ENCODE data around the gene DCAF4L1. TPM values are rescaled to one million over a fixed set of nuclear protein-coding genes. Genes with fewer than 3 reads are reported as not detected.

Gene DCAF4L1
- total and polyA plus RNA-seq, 4 donors: 0.05 to 0.48 (median 0.30) TPM

DNA sequence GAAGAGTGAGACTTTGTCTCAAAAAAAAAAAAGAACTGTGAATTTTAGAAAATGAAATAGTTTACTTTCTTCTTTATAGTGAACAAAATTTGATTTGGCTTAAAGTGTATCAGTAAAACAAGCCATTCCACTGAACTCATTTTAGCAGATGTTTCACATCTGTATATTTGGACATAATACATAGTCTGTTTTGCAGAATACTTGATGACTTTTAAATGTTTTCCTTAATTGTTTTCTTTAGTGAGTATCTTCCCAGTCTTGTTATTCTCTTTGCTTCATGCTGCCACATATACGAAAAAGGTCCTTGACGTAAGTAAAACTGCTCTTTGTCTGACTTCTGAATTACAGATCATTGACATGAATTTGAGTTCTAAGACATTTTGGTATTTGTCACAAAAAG is 38.0 kb upstream of the DCAF4L1 start:
- Histone ChIP-seq H3K27ac (ENCODE audit: low read depth in 1 of 2, low read length in 2 of 2) (no peak overlapping the region), H3K9me3 (ENCODE audit: control insufficient read depth, low read length) (no peaks in the 10 kb centered on the region), H3K4me3 (ENCODE audit: low read length in 2 of 2) (no peak overlapping the region), H3K36me3 (ENCODE audit: control insufficient read depth in 1 of 2, insufficient read depth in 2 of 2, low read length in 1 of 2) (peaks cover 0 to 2% of the 10 kb centered on the region in 2 donors), H3K27me3 (ENCODE audit: control insufficient read depth in 1 of 2, insufficient read depth in 2 of 2, low read length in 1 of 2) (no peaks in the 10 kb centered on the region), H3K4me1 (ENCODE audit: control insufficient read depth in 1 of 2, insufficient read depth in 2 of 2, low read length in 2 of 2) (peaks cover 0 to 3% of the 10 kb centered on the region in 2 donors)
- intact Hi-C loops (cut with DNase I): no loop called here
- DNase-seq: no peak
- ATAC-seq (ENCODE audit: low FRiP score): no peak
- WGBS, 2 donors: 86 to 90% methylated on average over 2 of the region's 2 CpGs

DNA sequence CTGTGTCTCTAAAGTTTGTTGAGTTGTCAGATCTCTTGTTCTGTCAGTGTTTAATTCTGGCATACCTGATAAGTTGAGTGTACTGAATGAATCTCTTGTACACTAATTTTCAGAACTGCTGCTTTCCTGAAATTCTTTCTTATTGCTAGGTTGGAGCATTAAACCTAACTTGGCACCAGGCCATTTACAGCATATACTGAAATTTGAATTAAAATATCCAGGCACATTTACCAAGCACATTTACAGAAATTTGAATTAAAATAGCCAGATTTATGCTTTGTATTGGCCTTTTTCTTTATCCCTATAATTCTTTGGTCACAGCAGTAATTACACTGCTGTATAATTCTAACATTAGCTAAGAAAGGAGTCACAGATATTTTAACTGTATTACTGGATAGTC is 37.5 kb upstream of the DCAF4L1 start:
- no peak for DNase-seq
- intact Hi-C loops (cut with DNase I): no loop called here
- no peak overlapping the region for H3K27ac ChIP-seq (ENCODE audit: low read depth in 1 of 2, low read length in 2 of 2)
- ATAC-seq (ENCODE audit: low FRiP score): no peak
- peaks cover 0 to under 1% of the 10 kb centered on the region in 2 donors for H3K36me3 ChIP-seq (ENCODE audit: control insufficient read depth in 1 of 2, insufficient read depth in 2 of 2, low read length in 1 of 2)
- no peak overlapping the region for H3K4me3 ChIP-seq (ENCODE audit: low read length in 2 of 2)
- peaks cover 0 to 2% of the 10 kb centered on the region in 2 donors for H3K4me1 ChIP-seq (ENCODE audit: control insufficient read depth in 1 of 2, insufficient read depth in 2 of 2, low read length in 2 of 2)
- H3K27me3 ChIP-seq (ENCODE audit: control insufficient read depth in 1 of 2, insufficient read depth in 2 of 2, low read length in 1 of 2): no peaks in the 10 kb centered on the region
- no peaks in the 10 kb centered on the region for H3K9me3 ChIP-seq (ENCODE audit: control insufficient read depth, low read length)

DNA sequence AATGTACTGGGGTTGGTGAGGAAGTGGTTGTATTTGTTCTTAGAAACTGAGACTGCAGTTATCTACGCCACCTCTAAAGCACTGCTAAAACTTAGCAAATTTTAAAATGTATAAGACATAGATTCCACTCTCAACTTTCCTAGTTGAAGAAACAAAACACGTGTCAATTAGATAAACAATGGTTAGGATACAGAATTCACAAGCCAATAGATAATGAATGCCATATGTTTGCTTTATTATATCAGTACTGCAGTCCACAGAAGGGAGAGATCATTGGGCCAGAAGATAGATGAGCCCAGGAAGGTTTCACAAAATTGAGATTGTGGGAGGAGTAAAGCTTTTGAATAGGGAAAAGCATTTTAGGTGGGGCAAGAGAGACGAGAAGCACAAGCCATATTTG is 32.0 kb upstream of the DCAF4L1 start:
- intact Hi-C loops (cut with DNase I): no loop called here
- Histone ChIP-seq H3K4me3 (ENCODE audit: low read length in 2 of 2) (no peak overlapping the region), H3K4me1 (ENCODE audit: control insufficient read depth in 1 of 2, insufficient read depth in 2 of 2, low read length in 2 of 2) (no peaks in the 10 kb centered on the region), H3K9me3 (ENCODE audit: control insufficient read depth, low read length) (no peaks in the 10 kb centered on the region), H3K27ac (ENCODE audit: low read depth in 1 of 2, low read length in 2 of 2) (no peak overlapping the region), H3K27me3 (ENCODE audit: control insufficient read depth in 1 of 2, insufficient read depth in 2 of 2, low read length in 1 of 2) (no peaks in the 10 kb centered on the region), H3K36me3 (ENCODE audit: control insufficient read depth in 1 of 2, insufficient read depth in 2 of 2, low read length in 1 of 2) (peaks cover 0 to 6% of the 10 kb centered on the region in 2 donors)
- no peak for DNase-seq
- WGBS, 2 donors: 75 to 79% methylated on average over 3 of the region's 3 CpGs
- ATAC-seq (ENCODE audit: low FRiP score): no peak

DNA sequence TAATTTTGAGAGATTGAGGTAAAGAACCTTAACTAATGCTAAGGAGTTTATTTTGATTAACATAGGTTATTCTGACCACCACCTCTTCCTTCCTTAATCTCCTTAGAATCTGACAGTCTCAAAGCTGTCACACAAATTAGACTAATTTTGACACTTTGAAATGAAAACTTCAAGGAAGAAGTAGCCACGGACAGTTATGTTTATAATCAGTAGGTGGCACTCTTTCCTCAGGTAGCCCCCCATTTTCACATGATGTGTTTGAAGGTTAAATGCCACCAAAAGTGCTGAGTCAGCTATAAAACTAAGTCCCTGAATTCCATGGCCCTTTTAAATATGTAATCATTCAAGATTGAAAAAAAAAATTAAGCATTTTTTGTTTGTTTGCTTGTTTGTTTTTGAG is 23.9 kb upstream of the DCAF4L1 start:
- H3K9me3 ChIP-seq (ENCODE audit: control insufficient read depth, low read length): no peaks in the 10 kb centered on the region
- DNase-seq (no peak), ATAC-seq (ENCODE audit: low FRiP score) (no peak)
- WGBS, 2 donors: 30 to 42% methylated on average over 1 of the region's 1 CpG
- intact Hi-C loops (cut with DNase I): no loop called here
- peaks cover 0 to 6% of the 10 kb centered on the region in 2 donors for H3K36me3 ChIP-seq (ENCODE audit: control insufficient read depth in 1 of 2, insufficient read depth in 2 of 2, low read length in 1 of 2)
- no peak overlapping the region for H3K4me3 ChIP-seq (ENCODE audit: low read length in 2 of 2)
- H3K4me1 ChIP-seq (ENCODE audit: control insufficient read depth in 1 of 2, insufficient read depth in 2 of 2, low read length in 2 of 2): no peaks in the 10 kb centered on the region
- H3K27me3 ChIP-seq (ENCODE audit: control insufficient read depth in 1 of 2, insufficient read depth in 2 of 2, low read length in 1 of 2): no peaks in the 10 kb centered on the region
- H3K27ac ChIP-seq (ENCODE audit: low read depth in 1 of 2, low read length in 2 of 2): no peak overlapping the region

DNA sequence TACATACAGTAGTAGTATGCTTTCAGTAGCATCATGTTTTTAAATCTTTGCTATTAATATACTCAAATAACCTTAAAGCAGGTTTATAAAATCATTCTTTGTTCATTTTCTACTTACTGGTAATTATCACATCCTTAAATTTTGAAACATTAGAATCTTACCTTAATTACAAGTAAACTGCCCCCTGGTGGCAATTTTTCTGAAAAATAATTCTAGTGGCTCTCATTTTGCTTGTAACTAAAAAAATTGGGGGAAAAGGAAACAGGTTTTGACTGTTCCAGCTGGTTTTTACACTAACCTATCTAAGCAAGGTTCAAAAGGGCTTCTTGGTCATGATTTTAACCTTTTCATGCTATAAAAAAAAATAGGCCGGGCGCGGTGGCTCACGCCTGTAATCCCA is 18.5 kb upstream of the DCAF4L1 start:
- no peak for ATAC-seq (ENCODE audit: low FRiP score)
- intact Hi-C loops (cut with DNase I): no loop called here
- DNase-seq: no peak
- Histone ChIP-seq H3K9me3 (ENCODE audit: control insufficient read depth, low read length) (no peaks in the 10 kb centered on the region), H3K27ac (ENCODE audit: low read depth in 1 of 2, low read length in 2 of 2) (no peak overlapping the region), H3K27me3 (ENCODE audit: control insufficient read depth in 1 of 2, insufficient read depth in 2 of 2, low read length in 1 of 2) (no peaks in the 10 kb centered on the region), H3K4me1 (ENCODE audit: control insufficient read depth in 1 of 2, insufficient read depth in 2 of 2, low read length in 2 of 2) (no peaks in the 10 kb centered on the region), H3K36me3 (ENCODE audit: control insufficient read depth in 1 of 2, insufficient read depth in 2 of 2, low read length in 1 of 2) (no peaks in the 10 kb centered on the region), H3K4me3 (ENCODE audit: low read length in 2 of 2) (no peak overlapping the region)
- 91 to 92% methylated on average over 4 of the region's 4 CpGs for WGBS, 2 donors

DNA sequence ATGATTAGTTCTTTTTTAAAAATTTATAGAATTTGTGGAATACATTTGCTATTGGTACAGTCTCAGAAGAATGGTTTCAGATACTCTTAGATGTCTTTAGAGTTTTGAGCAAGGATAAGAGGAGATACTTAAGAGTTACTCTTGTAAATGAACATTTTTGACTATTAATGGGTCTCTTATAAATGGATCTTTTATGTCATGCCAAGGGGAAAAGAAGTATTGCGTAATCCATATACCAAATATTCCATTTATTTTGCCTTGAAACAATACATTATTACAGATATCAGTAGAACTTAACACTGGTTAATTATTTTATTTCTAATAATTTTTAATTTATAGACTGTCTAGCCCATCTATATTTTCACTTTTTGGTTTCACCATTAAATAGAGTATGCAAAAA is 17.2 kb upstream of the DCAF4L1 start:
- intact Hi-C loops (cut with DNase I): no loop called here
- H3K4me1 ChIP-seq (ENCODE audit: control insufficient read depth in 1 of 2, insufficient read depth in 2 of 2, low read length in 2 of 2): no peaks in the 10 kb centered on the region
- 94% methylated on average over 1 of the region's 1 CpG for WGBS, 2 donors
- DNase-seq (no peak), ATAC-seq (ENCODE audit: low FRiP score) (no peak)
- H3K27me3 ChIP-seq (ENCODE audit: control insufficient read depth in 1 of 2, insufficient read depth in 2 of 2, low read length in 1 of 2): no peaks in the 10 kb centered on the region
- H3K27ac ChIP-seq (ENCODE audit: low read depth in 1 of 2, low read length in 2 of 2): no peak overlapping the region
- no peaks in the 10 kb centered on the region for H3K36me3 ChIP-seq (ENCODE audit: control insufficient read depth in 1 of 2, insufficient read depth in 2 of 2, low read length in 1 of 2)
- no peaks in the 10 kb centered on the region for H3K9me3 ChIP-seq (ENCODE audit: control insufficient read depth, low read length)
- H3K4me3 ChIP-seq (ENCODE audit: low read length in 2 of 2): no peak overlapping the region

DNA sequence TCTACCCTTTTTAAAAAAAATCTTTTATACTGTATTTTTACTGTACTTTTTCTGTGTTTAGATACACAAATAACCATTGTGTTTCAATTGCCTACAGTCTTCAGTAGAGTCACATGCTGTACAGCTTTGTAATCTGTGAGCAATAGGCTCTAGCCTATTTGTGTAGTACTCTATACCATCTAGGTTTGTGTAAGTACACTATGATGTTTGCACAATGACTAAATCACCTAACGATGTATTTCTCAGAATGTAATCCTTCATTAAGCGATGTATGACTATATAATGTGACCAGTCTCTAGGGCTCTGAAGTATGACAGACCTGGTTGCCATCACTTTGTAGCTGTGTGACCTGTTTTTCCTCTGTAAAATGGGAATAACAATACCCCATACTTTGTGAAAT is 14.2 kb upstream of the DCAF4L1 start:
- H3K27ac ChIP-seq (ENCODE audit: low read depth in 1 of 2, low read length in 2 of 2): no peak overlapping the region
- WGBS, 2 donors: 90 to 94% methylated on average over 2 of the region's 2 CpGs
- intact Hi-C loops (cut with DNase I): no loop called here
- H3K9me3 ChIP-seq (ENCODE audit: control insufficient read depth, low read length): no peaks in the 10 kb centered on the region
- DNase-seq (no peak), ATAC-seq (ENCODE audit: low FRiP score) (no peak)
- no peak overlapping the region for H3K4me3 ChIP-seq (ENCODE audit: low read length in 2 of 2)
- no peaks in the 10 kb centered on the region for H3K27me3 ChIP-seq (ENCODE audit: control insufficient read depth in 1 of 2, insufficient read depth in 2 of 2, low read length in 1 of 2)
- H3K36me3 ChIP-seq (ENCODE audit: control insufficient read depth in 1 of 2, insufficient read depth in 2 of 2, low read length in 1 of 2): no peaks in the 10 kb centered on the region
- no peaks in the 10 kb centered on the region for H3K4me1 ChIP-seq (ENCODE audit: control insufficient read depth in 1 of 2, insufficient read depth in 2 of 2, low read length in 2 of 2)

DNA sequence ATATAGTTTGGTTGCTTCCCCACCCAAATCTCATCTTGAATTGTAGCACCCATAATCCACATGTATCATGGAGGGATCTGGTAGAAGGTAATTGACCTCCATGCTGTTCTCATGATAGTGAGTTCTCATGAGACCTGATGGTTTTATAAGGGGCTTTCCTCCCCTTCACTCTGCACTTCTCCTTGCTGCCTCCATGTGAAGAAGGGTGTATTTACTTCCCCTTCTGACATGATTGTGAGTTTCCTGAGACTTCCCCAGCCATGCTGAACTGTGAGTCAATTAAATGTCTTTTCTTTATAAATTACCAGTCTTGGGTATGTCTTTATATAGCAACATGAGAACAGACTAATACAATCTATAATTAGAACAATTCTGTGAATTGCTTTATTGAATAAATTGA is 11.9 kb upstream of the DCAF4L1 start:
- intact Hi-C loops (cut with DNase I): no loop called here
- no peak for ATAC-seq (ENCODE audit: low FRiP score)
- Histone ChIP-seq H3K4me1 (ENCODE audit: control insufficient read depth in 1 of 2, insufficient read depth in 2 of 2, low read length in 2 of 2) (no peaks in the 10 kb centered on the region), H3K36me3 (ENCODE audit: control insufficient read depth in 1 of 2, insufficient read depth in 2 of 2, low read length in 1 of 2) (no peaks in the 10 kb centered on the region), H3K9me3 (ENCODE audit: control insufficient read depth, low read length) (no peaks in the 10 kb centered on the region), H3K27ac (ENCODE audit: low read depth in 1 of 2, low read length in 2 of 2) (no peak overlapping the region), H3K27me3 (ENCODE audit: control insufficient read depth in 1 of 2, insufficient read depth in 2 of 2, low read length in 1 of 2) (no peaks in the 10 kb centered on the region), H3K4me3 (ENCODE audit: low read length in 2 of 2) (no peak overlapping the region)
- DNase-seq: no peak

DNA sequence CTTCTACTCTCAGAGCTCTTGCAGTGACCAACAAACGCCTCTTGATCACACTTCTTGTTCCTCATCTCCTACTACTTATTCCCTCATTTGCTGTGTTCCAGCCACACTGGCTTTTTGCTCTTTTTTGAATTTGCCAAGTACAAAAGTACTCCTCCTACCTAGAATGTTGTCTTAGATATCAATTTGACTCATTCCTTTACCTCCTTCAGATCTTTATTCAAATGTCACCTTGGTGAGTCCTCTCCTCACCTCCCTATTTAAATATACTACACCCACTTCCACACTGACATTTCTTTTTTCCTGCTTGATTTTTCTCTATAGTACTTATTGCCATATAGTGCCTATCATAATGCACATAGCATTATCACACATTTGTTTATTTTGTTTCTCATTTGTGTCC is 6.2 kb upstream of the DCAF4L1 start:
- Histone ChIP-seq H3K27ac (ENCODE audit: low read depth in 1 of 2, low read length in 2 of 2) (no peak overlapping the region), H3K27me3 (ENCODE audit: control insufficient read depth in 1 of 2, insufficient read depth in 2 of 2, low read length in 1 of 2) (no peaks in the 10 kb centered on the region), H3K4me1 (ENCODE audit: control insufficient read depth in 1 of 2, insufficient read depth in 2 of 2, low read length in 2 of 2) (no peaks in the 10 kb centered on the region), H3K36me3 (ENCODE audit: control insufficient read depth in 1 of 2, insufficient read depth in 2 of 2, low read length in 1 of 2) (no peaks in the 10 kb centered on the region), H3K4me3 (ENCODE audit: low read length in 2 of 2) (no peak overlapping the region), H3K9me3 (ENCODE audit: control insufficient read depth, low read length) (no peaks in the 10 kb centered on the region)
- DNase-seq: no peak
- ATAC-seq (ENCODE audit: low FRiP score): no peak
- intact Hi-C loops (cut with DNase I): no loop called here
- WGBS, 2 donors: 67 to 84% methylated on average over 1 of the region's 1 CpG
